GM19468 (cell line): ENCODE measurements around the gene HOXD11.

Experiments used
- ATAC-seq: cut with Tn5 transposase; IDR thresholded peaks from one replicate; pipeline ENCODE4 v1.9.1; 2021; ENCODE audit warnings: mild to moderate bottlenecking, moderate library complexity, moderate number of reproducible peaks; ENCODE audit not compliant: unreplicated experiment; ENCODE audit errors: extremely low read depth

Gene HOXD11

GRCh38 chr2:176080540-176081375, 26.3 kb upstream of the HOXD11 start:
- ATAC-seq, result no peak

GRCh38 chr2:176081376-176081836, 25.7 kb upstream of the HOXD11 start:
- ATAC-seq, result no peak

- no peak for ATAC-seq
These were observed 25.1 kb upstream of the HOXD11 start for GRCh38 chr2:176081837-176082524.

GRCh38 chr2:176082525-176082823, 24.6 kb upstream of the HOXD11 start:
- ATAC-seq, result no peak

GRCh38 chr2:176082824-176083751, 24.0 kb upstream of the HOXD11 start:
- ATAC-seq, result no peak

- ATAC-seq, result no peak
These were observed 23.3 kb upstream of the HOXD11 start, which contains the start of gene EVX2 for GRCh38 chr2:176083796-176084261. EVX2 (minus strand) TSS chr2:176083962; CDS start chr2:176083776, 186 bp downstream.

- ATAC-seq, result no peak
These were observed 22.4 kb upstream of the HOXD11 start for GRCh38 chr2:176084611-176085119.

GRCh38 chr2:176085120-176085788, 21.8 kb upstream of the HOXD11 start:
- ATAC-seq, result no peak

GRCh38 chr2:176085861-176086771, 21.0 kb upstream of the HOXD11 start:
- no peak for ATAC-seq

- ATAC-seq, result no peak
These were observed 19.6 kb upstream of the HOXD11 start for GRCh38 chr2:176087330-176088047.

GRCh38 chr2:176088048-176088936, 18.8 kb upstream of the HOXD11 start:
- no peak for ATAC-seq

GRCh38 chr2:176088937-176089842, 17.9 kb upstream of the HOXD11 start:
- ATAC-seq, result no peak

GRCh38 chr2:176089843-176090395, 17.2 kb upstream of the HOXD11 start:
- no peak for ATAC-seq

- no peak for ATAC-seq
These were observed 16.2 kb upstream of the HOXD11 start for GRCh38 chr2:176090862-176091261.

GRCh38 chr2:176091329-176092258, 15.5 kb upstream of the HOXD11 start:
- ATAC-seq, result no peak
